HepG2 (cell line): Measurements from ENCODE around the gene SUPT4H1. TPM values are rescaled to one million over a fixed set of nuclear protein-coding genes. Genes with fewer than 3 reads are reported as not detected.
A peak's percentile ranks its signal among the peaks of the same experiment; 100 is the strongest.

ENCODE experiments used
- ETV6 ChIP-seq: sonication (generic); formaldehyde crosslinking; conservative IDR thresholded peaks from 2 replicates; pipeline ENCODE4 v1.4.0; 2020; ENCODE audit warnings: missing genetic modification reagents
- NFIC ChIP-seq: IDR thresholded peaks from 2 replicates; pipeline ENCODE4 v1.6.1; 2012; ENCODE audit warnings: mild to moderate bottlenecking, low read length, inconsistent platforms
- TAF1 ChIP-seq: sonication (generic); formaldehyde crosslinking; IDR thresholded peaks from 2 replicates; pipeline ENCODE4 v1.4.0; 2020; ENCODE audit warnings: missing genetic modification reagents
- TEAD3 ChIP-seq: optimal IDR thresholded peaks from 2 replicates; pipeline ENCODE3; 2016; ENCODE audit warnings: borderline replicate concordance
- ZNF136 ChIP-seq: sonication (generic); formaldehyde crosslinking; IDR thresholded peaks from 2 replicates; pipeline ENCODE4 v1.8.1; 2022; ENCODE audit warnings: low read depth, mild to moderate bottlenecking, moderate library complexity, missing genetic modification reagents
- ZNF138 ChIP-seq: sonication (generic); formaldehyde crosslinking; IDR thresholded peaks from 2 replicates; pipeline ENCODE4 v1.5.0; 2020; ENCODE audit warnings: mild to moderate bottlenecking, low read depth, missing genetic modification reagents
- ZNF30 ChIP-seq: sonication (generic); formaldehyde crosslinking; IDR thresholded peaks from 2 replicates; pipeline ENCODE4 v1.5.0; 2020; ENCODE audit warnings: mild to moderate bottlenecking, missing genetic modification reagents
- ZNF713 ChIP-seq: sonication (generic); formaldehyde crosslinking; IDR thresholded peaks from 2 replicates; pipeline ENCODE4 v1.4.0; 2020; ENCODE audit warnings: mild to moderate bottlenecking, missing genetic modification reagents
- ZNF766 ChIP-seq: sonication (generic); formaldehyde crosslinking; IDR thresholded peaks from 2 replicates; pipeline ENCODE4 v1.5.0; 2020; ENCODE audit warnings: missing genetic modification reagents, borderline replicate concordance
- polyA plus RNA-seq, 8 experiments: library from polyadenylated mRNA; depleted of rRNA in 3 of 8; stranded (reverse) in 7 of 8; unstranded in 1 of 8; fragments of >200 nt; fragmentation: Illumina TruSeq in 4 of 8; extraction: Trizol in 4 of 8; gene quantifications; 2 replicates each; pipeline versions ENCODE4 v1.2.1 to v1.2.3, GENCODE V29; 2011 to 2016; ENCODE audit warnings: low read depth in 4 of 8, missing spikeins in 1 of 8, mixed read lengths in 1 of 8; ENCODE audit not compliant: insufficient read depth in 1 of 8
- total RNA-seq, 5 experiments: library from RNA; depleted of rRNA; stranded (reverse); fragments of >200 nt; fragmentation: Illumina TruSeq; extraction: Trizol; gene quantifications; 2 replicates each; pipeline ENCODE4 v1.2.3, GENCODE V29; 2016; ENCODE audit warnings: low read depth in 1 of 5
- TF ChIP-seq, protein P1 (sequence below): sonication (generic); formaldehyde crosslinking; IDR thresholded peaks from 2 replicates; pipeline ENCODE4 v1.9.0; 2021; ENCODE audit warnings: mild to moderate bottlenecking, missing genetic modification reagents
- TF ChIP-seq, protein P2 (sequence below): sonication (generic); formaldehyde crosslinking; IDR thresholded peaks from 2 replicates; pipeline ENCODE4 v1.4.0; 2020; ENCODE audit warnings: missing genetic modification reagents, mild to moderate bottlenecking, borderline replicate concordance
- TF ChIP-seq, protein P3 (sequence below): sonication (generic); formaldehyde crosslinking; IDR thresholded peaks from 2 replicates; pipeline ENCODE4 v1.9.0; 2021; ENCODE audit warnings: missing genetic modification reagents, mild to moderate bottlenecking, borderline replicate concordance
- TF ChIP-seq, protein P4 (sequence below): sonication (generic); formaldehyde crosslinking; IDR thresholded peaks from 2 replicates; pipeline ENCODE4 v1.4.0; 2020; ENCODE audit warnings: missing genetic modification reagents, borderline replicate concordance

Gene SUPT4H1
- total and polyA plus RNA-seq, 2 of the 13 experiments (the other 11 are each of a cell fraction or from before 2014, with no cell fraction given): 155 to 244 TPM

DNA sequence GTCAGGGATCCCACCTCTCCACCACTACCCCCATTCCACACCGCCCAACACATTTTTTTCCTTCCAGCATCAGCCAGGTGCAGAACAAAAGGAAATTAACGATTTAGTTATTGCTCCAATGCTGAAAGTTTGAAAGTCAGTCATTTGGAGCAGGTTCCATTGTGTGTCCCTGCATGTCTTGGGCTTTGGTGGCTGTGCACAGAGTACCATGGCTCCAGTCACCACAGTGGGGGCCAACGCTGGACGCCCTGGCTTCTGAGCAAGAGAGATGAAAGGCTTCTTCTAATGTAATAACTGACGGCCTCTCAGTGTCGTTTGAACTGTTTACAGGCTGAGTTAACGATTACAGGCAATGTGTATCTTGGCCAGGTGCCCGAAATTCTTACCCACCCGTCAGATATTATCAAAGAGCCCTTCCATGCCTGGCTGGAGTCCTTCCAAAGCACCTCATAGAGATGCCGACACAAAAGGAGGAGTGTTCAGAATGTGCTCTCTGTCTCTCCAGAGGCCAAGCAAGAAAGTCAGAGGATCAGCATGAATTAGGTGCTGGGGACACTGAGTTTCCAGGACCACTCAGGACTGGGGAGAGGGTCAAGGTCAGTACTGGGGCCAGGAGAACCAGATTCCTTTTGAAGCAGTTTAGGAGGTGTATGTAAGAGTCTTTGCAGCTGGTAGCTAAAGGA, 39.4 kb upstream of the SUPT4H1 start (continued):
- TF ChIP-seq ZNF30 (CRISPR knock-in tag) (no peak), ZNF138 (0 out of 2 replicates have a peak, but pooled peaks have one; percentile 79), TEAD3 (CRISPR knock-in tag) (peak; percentile 97), ZNF766 (CRISPR knock-in tag) (peak; percentile 86; the same call in 1 of the 2 replicates), ZNF136 (no peak), NFIC (peak; percentile 100), ZNF713 (CRISPR knock-in tag) (no peak), ETV6 (CRISPR knock-in tag) (no peak; the same call in none of the 2 replicates), TAF1 (peak; percentile 78)
- TF ChIP-seq, protein P1, sequence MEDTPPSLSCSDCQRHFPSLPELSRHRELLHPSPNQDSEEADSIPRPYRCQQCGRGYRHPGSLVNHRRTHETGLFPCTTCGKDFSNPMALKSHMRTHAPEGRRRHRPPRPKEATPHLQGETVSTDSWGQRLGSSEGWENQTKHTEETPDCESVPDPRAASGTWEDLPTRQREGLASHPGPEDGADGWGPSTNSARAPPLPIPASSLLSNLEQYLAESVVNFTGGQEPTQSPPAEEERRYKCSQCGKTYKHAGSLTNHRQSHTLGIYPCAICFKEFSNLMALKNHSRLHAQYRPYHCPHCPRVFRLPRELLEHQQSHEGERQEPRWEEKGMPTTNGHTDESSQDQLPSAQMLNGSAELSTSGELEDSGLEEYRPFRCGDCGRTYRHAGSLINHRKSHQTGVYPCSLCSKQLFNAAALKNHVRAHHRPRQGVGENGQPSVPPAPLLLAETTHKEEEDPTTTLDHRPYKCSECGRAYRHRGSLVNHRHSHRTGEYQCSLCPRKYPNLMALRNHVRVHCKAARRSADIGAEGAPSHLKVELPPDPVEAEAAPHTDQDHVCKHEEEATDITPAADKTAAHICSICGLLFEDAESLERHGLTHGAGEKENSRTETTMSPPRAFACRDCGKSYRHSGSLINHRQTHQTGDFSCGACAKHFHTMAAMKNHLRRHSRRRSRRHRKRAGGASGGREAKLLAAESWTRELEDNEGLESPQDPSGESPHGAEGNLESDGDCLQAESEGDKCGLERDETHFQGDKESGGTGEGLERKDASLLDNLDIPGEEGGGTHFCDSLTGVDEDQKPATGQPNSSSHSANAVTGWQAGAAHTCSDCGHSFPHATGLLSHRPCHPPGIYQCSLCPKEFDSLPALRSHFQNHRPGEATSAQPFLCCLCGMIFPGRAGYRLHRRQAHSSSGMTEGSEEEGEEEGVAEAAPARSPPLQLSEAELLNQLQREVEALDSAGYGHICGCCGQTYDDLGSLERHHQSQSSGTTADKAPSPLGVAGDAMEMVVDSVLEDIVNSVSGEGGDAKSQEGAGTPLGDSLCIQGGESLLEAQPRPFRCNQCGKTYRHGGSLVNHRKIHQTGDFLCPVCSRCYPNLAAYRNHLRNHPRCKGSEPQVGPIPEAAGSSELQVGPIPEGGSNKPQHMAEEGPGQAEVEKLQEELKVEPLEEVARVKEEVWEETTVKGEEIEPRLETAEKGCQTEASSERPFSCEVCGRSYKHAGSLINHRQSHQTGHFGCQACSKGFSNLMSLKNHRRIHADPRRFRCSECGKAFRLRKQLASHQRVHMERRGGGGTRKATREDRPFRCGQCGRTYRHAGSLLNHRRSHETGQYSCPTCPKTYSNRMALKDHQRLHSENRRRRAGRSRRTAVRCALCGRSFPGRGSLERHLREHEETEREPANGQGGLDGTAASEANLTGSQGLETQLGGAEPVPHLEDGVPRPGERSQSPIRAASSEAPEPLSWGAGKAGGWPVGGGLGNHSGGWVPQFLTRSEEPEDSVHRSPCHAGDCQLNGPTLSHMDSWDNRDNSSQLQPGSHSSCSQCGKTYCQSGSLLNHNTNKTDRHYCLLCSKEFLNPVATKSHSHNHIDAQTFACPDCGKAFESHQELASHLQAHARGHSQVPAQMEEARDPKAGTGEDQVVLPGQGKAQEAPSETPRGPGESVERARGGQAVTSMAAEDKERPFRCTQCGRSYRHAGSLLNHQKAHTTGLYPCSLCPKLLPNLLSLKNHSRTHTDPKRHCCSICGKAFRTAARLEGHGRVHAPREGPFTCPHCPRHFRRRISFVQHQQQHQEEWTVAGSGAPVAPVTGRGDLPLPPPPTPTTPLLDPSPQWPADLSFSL: peak; percentile 84; the same call in 1 of the 2 replicates
- TF ChIP-seq, protein P2, sequence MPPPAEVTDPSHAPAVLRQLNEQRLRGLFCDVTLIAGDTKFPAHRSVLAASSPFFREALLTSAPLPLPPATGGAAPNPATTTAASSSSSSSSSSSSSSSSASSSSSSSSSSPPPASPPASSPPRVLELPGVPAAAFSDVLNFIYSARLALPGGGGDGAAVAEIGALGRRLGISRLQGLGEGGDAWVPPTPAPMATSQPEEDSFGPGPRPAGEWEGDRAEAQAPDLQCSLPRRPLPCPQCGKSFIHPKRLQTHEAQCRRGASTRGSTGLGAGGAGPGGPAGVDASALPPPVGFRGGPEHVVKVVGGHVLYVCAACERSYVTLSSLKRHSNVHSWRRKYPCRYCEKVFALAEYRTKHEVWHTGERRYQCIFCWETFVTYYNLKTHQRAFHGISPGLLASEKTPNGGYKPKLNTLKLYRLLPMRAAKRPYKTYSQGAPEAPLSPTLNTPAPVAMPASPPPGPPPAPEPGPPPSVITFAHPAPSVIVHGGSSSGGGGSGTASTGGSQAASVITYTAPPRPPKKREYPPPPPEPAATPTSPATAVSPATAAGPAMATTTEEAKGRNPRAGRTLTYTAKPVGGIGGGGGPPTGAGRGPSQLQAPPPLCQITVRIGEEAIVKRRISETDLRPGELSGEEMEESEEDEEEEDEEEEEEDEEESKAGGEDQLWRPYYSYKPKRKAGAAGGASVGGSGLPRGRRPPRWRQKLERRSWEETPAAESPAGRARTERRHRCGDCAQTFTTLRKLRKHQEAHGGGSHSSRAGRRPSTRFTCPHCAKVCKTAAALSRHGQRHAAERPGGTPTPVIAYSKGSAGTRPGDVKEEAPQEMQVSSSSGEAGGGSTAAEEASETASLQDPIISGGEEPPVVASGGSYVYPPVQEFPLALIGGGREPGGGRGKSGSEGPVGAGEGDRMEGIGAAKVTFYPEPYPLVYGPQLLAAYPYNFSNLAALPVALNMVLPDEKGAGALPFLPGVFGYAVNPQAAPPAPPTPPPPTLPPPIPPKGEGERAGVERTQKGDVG (CRISPR knock-in tag): peak; percentile 88; the same call in 1 of the 2 replicates
- TF ChIP-seq, protein P3, sequence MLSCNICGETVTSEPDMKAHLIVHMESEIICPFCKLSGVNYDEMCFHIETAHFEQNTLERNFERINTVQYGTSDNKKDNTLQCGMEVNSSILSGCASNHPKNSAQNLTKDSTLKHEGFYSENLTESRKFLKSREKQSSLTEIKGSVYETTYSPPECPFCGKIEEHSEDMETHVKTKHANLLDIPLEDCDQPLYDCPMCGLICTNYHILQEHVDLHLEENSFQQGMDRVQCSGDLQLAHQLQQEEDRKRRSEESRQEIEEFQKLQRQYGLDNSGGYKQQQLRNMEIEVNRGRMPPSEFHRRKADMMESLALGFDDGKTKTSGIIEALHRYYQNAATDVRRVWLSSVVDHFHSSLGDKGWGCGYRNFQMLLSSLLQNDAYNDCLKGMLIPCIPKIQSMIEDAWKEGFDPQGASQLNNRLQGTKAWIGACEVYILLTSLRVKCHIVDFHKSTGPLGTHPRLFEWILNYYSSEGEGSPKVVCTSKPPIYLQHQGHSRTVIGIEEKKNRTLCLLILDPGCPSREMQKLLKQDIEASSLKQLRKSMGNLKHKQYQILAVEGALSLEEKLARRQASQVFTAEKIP (CRISPR knock-in tag): no peak
- TF ChIP-seq, protein P4, sequence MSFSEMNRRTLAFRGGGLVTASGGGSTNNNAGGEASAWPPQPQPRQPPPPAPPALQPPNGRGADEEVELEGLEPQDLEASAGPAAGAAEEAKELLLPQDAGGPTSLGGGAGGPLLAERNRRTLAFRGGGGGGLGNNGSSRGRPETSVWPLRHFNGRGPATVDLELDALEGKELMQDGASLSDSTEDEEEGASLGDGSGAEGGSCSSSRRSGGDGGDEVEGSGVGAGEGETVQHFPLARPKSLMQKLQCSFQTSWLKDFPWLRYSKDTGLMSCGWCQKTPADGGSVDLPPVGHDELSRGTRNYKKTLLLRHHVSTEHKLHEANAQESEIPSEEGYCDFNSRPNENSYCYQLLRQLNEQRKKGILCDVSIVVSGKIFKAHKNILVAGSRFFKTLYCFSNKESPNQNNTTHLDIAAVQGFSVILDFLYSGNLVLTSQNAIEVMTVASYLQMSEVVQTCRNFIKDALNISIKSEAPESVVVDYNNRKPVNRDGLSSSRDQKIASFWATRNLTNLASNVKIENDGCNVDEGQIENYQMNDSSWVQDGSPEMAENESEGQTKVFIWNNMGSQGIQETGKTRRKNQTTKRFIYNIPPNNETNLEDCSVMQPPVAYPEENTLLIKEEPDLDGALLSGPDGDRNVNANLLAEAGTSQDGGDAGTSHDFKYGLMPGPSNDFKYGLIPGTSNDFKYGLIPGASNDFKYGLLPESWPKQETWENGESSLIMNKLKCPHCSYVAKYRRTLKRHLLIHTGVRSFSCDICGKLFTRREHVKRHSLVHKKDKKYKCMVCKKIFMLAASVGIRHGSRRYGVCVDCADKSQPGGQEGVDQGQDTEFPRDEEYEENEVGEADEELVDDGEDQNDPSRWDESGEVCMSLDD (CRISPR knock-in tag): peak; percentile 90; the same call in 1 of the 2 replicates
